Spleen (tissue), 7 donors: ENCODE measurements around the gene GPRIN2.

Experiments used
- POLR2A ChIP-seq, 3 donors: fragments of 450-650 bp; IDR thresholded peaks; one replicate each; pipeline ENCODE4 v1.5.1; 2017; ENCODE audit warnings: antibody characterized with exemption in 3 of 3, mild to moderate bottlenecking in 1 of 3
- TF ChIP-seq, protein P1 (sequence below), 11 experiments: fragments of 200-600 bp in 7 of 11; fragments of 450-650 bp in 4 of 11; sonication (generic) in 4 of 11; IDR thresholded peaks in 8 of 11; conservative IDR thresholded peaks in 3 of 11; 1 replicate in 7 of 11; 2 replicates in 4 of 11; pipeline versions ENCODE4 v1.4.0 to v1.8.0; 2016 to 2021; ENCODE audit warnings: antibody characterized with exemption in 11 of 11, inconsistent platforms in 4 of 11, mild to moderate bottlenecking in 1 of 11
- donor health status: DM: no; HTN: no; CAD: no; lungs with moderate emphysema.
- donor health status: DM: no; HTN: no; CAD: no.
- donor health status: DM: no; HTN: no; CAD: no.

DNA sequence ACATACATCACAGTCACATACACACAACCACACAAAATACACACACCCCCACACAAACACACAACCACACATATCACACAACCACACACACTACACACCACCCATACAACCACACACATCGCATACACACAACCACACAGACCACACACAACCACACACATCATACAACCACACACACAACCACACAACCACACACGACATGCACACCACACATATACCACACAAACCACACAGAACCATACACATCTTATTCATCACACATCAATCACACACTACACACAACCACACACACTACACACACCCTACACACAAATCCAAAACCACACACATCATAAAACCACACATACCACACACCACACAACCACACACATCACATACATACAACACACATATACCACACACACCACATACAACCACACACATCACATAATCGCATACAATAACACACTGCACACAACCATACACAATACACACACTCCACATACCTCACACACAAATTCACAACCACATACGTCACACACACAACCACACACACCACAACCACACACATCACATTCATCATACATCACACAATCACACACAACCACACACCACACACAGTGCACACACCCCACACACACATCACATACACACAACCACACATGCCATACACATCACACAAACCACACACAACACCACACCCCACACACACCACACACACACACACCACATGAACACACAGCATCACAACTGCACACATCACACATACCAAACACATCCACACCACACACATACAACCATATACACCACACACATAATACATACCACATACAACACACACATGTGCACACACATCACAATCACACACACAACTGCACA lies 30.4 kb downstream of the GPRIN2 start:
- TF ChIP-seq, protein P1, sequence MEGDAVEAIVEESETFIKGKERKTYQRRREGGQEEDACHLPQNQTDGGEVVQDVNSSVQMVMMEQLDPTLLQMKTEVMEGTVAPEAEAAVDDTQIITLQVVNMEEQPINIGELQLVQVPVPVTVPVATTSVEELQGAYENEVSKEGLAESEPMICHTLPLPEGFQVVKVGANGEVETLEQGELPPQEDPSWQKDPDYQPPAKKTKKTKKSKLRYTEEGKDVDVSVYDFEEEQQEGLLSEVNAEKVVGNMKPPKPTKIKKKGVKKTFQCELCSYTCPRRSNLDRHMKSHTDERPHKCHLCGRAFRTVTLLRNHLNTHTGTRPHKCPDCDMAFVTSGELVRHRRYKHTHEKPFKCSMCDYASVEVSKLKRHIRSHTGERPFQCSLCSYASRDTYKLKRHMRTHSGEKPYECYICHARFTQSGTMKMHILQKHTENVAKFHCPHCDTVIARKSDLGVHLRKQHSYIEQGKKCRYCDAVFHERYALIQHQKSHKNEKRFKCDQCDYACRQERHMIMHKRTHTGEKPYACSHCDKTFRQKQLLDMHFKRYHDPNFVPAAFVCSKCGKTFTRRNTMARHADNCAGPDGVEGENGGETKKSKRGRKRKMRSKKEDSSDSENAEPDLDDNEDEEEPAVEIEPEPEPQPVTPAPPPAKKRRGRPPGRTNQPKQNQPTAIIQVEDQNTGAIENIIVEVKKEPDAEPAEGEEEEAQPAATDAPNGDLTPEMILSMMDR (IDR thresholded peaks at IDR 0.05 in 8 of 11, conservative IDR thresholded peaks at IDR 0.05 in 3 of 11), result no peak
- TF ChIP-seq POLR2A (IDR thresholded peaks at IDR 0.05), result no peak
